ENCODE measurements around the gene BABAM2. TPM values are rescaled to one million over a fixed set of nuclear protein-coding genes. Genes with fewer than 3 reads are reported as not detected.
A peak's percentile ranks its signal among the peaks of the same experiment; 100 is the strongest.

BABAM2 gene
- total RNA-seq, 1 donor from 2014 or later: 37.1 TPM

DNA sequence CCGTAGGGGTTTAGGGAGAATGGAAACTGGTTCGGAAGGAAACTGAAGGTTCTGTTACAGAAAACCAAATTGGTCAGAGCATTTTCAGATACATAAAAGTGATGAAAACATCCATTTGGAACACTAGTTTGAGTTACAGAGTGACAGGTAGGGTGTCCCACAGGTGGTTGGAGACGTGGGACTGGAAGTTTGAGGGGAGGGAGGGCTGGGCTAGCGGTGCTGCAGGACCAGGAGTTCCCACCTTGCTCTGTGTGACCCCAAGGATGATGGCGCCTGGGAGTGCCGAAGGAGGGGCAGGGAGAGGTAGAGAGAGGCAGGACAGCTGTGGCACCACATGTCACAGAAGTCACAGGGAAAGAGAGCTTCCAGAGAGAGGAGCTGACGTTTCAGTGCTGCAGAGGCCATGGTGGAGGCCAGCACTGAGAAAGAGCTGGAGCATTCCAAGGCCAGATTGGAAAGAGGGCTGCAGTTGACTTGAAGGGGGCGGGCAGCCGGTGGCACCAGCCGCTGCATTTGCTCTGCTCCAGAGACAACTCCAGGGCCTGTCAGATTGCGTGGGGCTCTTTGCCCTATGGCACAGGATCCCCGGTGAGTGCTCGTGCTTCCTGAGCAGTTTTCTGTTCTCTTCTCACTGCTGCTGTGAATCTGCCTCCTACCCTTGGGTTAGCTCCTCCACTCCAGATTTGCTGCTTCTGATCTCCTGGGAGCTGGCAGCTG lies 445.9 kb downstream of the BABAM2 start:
- Mint-ChIP-seq H3K27ac (peak overlapping the region; percentile 65), H3K27me3 (peaks cover 4% of the 10 kb centered on the region), H3K4me1 (ENCODE audit: low read depth) (peaks cover 14% of the 10 kb centered on the region), H3K36me3 (ENCODE audit: insufficient read depth) (peaks cover 2% of the 10 kb centered on the region), H3K4me3 (ENCODE audit: low read depth) (no peak overlapping the region), H3K9me3 (ENCODE audit: low read depth) (no peaks in the 10 kb centered on the region)
- no peak for DNase-seq (ENCODE audit: low spot score, unreplicated experiment)
- TF ChIP-seq CTCF (IDR thresholded peaks at IDR 0.05; ENCODE audit: unreplicated experiment): no peak

DNA sequence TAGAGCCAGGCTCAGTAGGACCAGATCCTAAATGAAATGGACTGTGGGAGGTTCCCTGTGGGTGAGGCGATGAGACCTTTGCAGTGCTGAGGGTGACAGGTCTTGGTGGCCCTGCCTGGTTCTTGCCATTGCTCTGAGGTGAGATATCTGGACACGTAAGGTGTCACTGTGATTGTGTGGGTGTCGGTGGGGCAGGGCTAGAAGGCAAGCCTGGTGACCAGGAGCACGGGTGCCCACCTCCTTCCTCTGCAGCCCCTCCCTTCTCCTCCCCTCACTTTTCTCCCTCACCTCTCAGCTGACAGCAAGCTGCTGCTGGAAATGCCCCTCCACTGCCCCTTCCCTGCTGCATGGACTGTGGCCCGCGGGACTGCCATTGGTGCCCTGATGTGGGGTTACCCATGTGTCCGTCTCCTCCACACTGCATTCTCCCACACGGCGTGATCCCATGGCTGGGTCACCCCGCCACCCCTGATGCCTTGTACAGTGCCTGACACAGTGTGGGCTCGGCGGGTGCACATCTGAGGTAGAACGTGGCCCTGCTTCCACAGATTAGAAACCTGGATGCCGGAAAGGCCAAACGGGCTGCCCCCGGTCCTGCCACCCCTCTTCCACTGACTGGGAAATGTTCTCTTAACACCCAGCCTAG lies 446.6 kb downstream of the BABAM2 start:
- Mint-ChIP-seq H3K4me3 (ENCODE audit: low read depth) (no peak overlapping the region), H3K4me1 (ENCODE audit: low read depth) (peaks cover 14% of the 10 kb centered on the region), H3K36me3 (ENCODE audit: insufficient read depth) (peaks cover 2% of the 10 kb centered on the region), H3K27me3 (peaks cover 4% of the 10 kb centered on the region), H3K27ac (peak overlapping the region; percentile 65), H3K9me3 (ENCODE audit: low read depth) (no peaks in the 10 kb centered on the region)
- TF ChIP-seq CTCF (IDR thresholded peaks at IDR 0.05; ENCODE audit: unreplicated experiment): no peak
- DNase-seq (ENCODE audit: low spot score, unreplicated experiment): no peak

DNA sequence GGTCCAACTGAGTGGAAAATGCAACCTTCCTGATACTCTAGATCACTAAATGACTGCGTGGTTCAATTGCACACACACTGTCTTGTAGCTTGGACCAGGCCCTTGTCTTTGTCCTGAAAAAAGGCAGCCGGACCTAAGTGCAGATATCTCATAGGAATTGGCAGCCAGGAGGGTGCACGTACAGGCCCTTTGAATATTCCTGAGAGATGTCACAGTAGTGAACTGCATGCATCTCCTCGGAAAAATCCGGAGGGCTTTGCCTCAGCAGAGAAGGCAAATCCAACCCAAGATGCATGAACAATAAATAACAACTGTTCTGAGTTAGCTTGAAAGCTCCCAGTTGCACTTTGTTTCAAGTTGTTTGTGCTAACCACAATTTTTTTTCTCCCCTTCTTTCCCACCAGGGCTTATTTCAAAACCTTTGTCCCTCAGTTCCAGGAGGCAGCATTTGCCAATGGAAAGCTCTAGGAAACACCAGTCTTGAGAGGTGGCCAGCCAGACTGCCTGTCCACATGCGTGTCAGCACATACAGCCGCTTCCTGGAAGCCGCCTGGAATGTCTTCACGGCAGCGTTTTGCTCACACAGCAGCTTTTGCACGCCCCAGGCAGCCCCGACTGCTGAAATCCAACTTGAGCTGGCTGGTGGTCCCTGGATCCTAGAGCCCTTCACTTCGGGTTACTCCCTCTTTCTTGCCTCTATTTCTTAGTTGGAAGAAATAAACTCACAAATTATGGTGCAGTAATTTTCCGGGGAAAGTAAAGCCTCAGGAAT lies 447.7 kb downstream of the BABAM2 start:
- peaks cover 4% of the 10 kb centered on the region for H3K27me3 Mint-ChIP-seq
- H3K36me3 Mint-ChIP-seq (ENCODE audit: insufficient read depth): peaks cover 2% of the 10 kb centered on the region
- no peak for DNase-seq (ENCODE audit: low spot score, unreplicated experiment)
- no peaks in the 10 kb centered on the region for H3K9me3 Mint-ChIP-seq (ENCODE audit: low read depth)
- H3K4me1 Mint-ChIP-seq (ENCODE audit: low read depth): peaks cover 16% of the 10 kb centered on the region
- peak overlapping the region; percentile 76 for H3K27ac Mint-ChIP-seq
- no peak overlapping the region for H3K4me3 Mint-ChIP-seq (ENCODE audit: low read depth)
- TF ChIP-seq CTCF (IDR thresholded peaks at IDR 0.05; ENCODE audit: unreplicated experiment): no peak

- Mint-ChIP-seq H3K9me3 (ENCODE audit: low read depth) (no peaks in the 10 kb centered on the region), H3K27me3 (peaks cover 4% of the 10 kb centered on the region), H3K4me1 (ENCODE audit: low read depth) (peaks cover 12% of the 10 kb centered on the region), H3K36me3 (ENCODE audit: insufficient read depth) (peaks cover 2% of the 10 kb centered on the region), H3K27ac (peak overlapping the region; percentile 76), H3K4me3 (ENCODE audit: low read depth) (no peak overlapping the region)
- no peak for TF ChIP-seq CTCF (IDR thresholded peaks at IDR 0.05; ENCODE audit: unreplicated experiment)
- DNase-seq (ENCODE audit: low spot score, unreplicated experiment): no peak
Observed at GRCh38 chr2:28338831-28339321, 448.3 kb downstream of the BABAM2 start.

- Mint-ChIP-seq H3K4me3 (ENCODE audit: low read depth) (no peak overlapping the region), H3K4me1 (ENCODE audit: low read depth) (peaks cover 11% of the 10 kb centered on the region), H3K36me3 (ENCODE audit: insufficient read depth) (peaks cover 2% of the 10 kb centered on the region), H3K9me3 (ENCODE audit: low read depth) (no peaks in the 10 kb centered on the region), H3K27ac (no peak overlapping the region), H3K27me3 (peaks cover 4% of the 10 kb centered on the region)
- TF ChIP-seq CTCF (IDR thresholded peaks at IDR 0.05; ENCODE audit: unreplicated experiment): no peak
- DNase-seq (ENCODE audit: low spot score, unreplicated experiment): no peak
Observed at GRCh38 chr2:28339516-28340175, 449.1 kb downstream of the BABAM2 start.

Measured in progenitor cell of endocrine pancreas (in vitro differentiated cells).